K562 (cell line): ENCODE measurements around the gene DSE. TPM values are rescaled to one million over a fixed set of nuclear protein-coding genes. Genes with fewer than 3 reads are reported as not detected.

Experiments
- ATAC-seq: fragments of 200-7000 bp; cut with Tn5 transposase; 3 replicates; pipeline ENCODE4 v1.9.1; 2020; ENCODE audit warnings: moderate library complexity
- BruUV-seq: library from RNA; stranded (reverse); fragments of 400-500 nt; replicated peaks from 2 replicates; lab custom pipeline; 2021; lab: Mats Ljungman, UMichigan
- CTCF ChIA-PET: fragments of 300-600 bp; formaldehyde crosslinking; extraction: SDS; loops from one replicate; lab custom pipeline; 2021; ENCODE audit warnings: low intra/inter-chr PET ratio; lab: Yijun Ruan, JAX
- POLR2A ChIA-PET: fragments of 300-600, 350-650 bp; sonication (Branson Sonifier 250); formaldehyde crosslinking; extraction: SDS; loops from one replicate; lab custom pipeline; 2021; ENCODE audit warnings: antibody characterized with exemption, inconsistent platforms; lab: Yijun Ruan, JAX
- DNase-seq, 4 experiments: peaks; one replicate each; pipeline versions ENCODE4 v3.0.0 to v3.0.0-alpha.2; 2011 to 2018; ENCODE audit warnings: low spot score in 3 of 4, mixed read lengths in 3 of 4; ENCODE audit errors: extremely low read depth in 1 of 4
- FAIRE-seq: peaks from 2 replicates; lab custom pipeline; 2011; peaks lifted over from hg19 to GRCh38; lab: Jason Lieb, UNC
- H2AFZ ChIP-seq: 2 replicates; pipeline ENCODE4 v1.6.0; 2011; ENCODE audit warnings: low read depth, low read length, control low read depth, inconsistent platforms
- H3K27ac ChIP-seq: fragments of 200-600 bp; 3 replicates; pipeline ENCODE4 v1.8.0; 2011; ENCODE audit warnings: low read depth, mild to moderate bottlenecking, control low read depth, inconsistent platforms, low read length, moderate library complexity, mixed read lengths; ENCODE audit errors: extremely low read depth
- H3K27me3 ChIP-seq, 2 experiments: fragments of 300-600 bp in 1 of 2; 2 replicates in 1 of 2; 3 replicates in 1 of 2; pipeline versions ENCODE4 v1.6.0 to v1.8.0; 2011; ENCODE audit warnings: inconsistent platforms in 2 of 2, low read length in 2 of 2, mild to moderate bottlenecking in 1 of 2, mixed read lengths in 1 of 2, moderate library complexity in 1 of 2; ENCODE audit not compliant: control insufficient read depth in 2 of 2, insufficient read depth in 2 of 2
- H3K36me3 ChIP-seq: fragments of 300-600 bp; 3 replicates; pipeline ENCODE4 v1.8.0; 2011; ENCODE audit warnings: mild to moderate bottlenecking, low read length, inconsistent platforms; ENCODE audit not compliant: control insufficient read depth, insufficient read depth
- H3K4me1 ChIP-seq, 2 experiments: fragments of 200-600 bp in 1 of 2; replicated peaks in 1 of 2; 2 replicates in 1 of 2; 3 replicates in 1 of 2; pipeline versions ENCODE4 v1.5.1 to v1.8.0; 2011; ENCODE audit warnings: inconsistent platforms in 2 of 2, low read length in 2 of 2, mild to moderate bottlenecking in 1 of 2, mixed read lengths in 1 of 2, moderate library complexity in 1 of 2; ENCODE audit not compliant: control insufficient read depth in 2 of 2, insufficient read depth in 2 of 2
- H3K4me2 ChIP-seq: 2 replicates; pipeline ENCODE4 v1.6.1; 2011; ENCODE audit warnings: low read length, control low read depth, inconsistent platforms, mixed read lengths; ENCODE audit not compliant: insufficient read depth
- H3K4me3 ChIP-seq: fragments of 200-600 bp; sonication (generic), shearing (Covaris generic); 2 replicates; pipeline ENCODE4 v1.5.1; 2016; ENCODE audit warnings: control low read depth, inconsistent platforms
- H3K79me2 ChIP-seq: fragments of 200-600 bp; 3 replicates; pipeline ENCODE4 v1.8.0; 2011; ENCODE audit warnings: low read length, inconsistent platforms; ENCODE audit not compliant: control insufficient read depth, insufficient read depth
- H3K9ac ChIP-seq, 2 experiments: 2 replicates each; pipeline versions ENCODE4 v1.6.0 to v1.6.1; 2011; ENCODE audit warnings: low read depth in 2 of 2, low read length in 2 of 2, control low read depth in 1 of 2, inconsistent platforms in 1 of 2, mild to moderate bottlenecking in 1 of 2, mixed read lengths in 1 of 2; ENCODE audit not compliant: insufficient read depth in 1 of 2
- H3K9me1 ChIP-seq: one replicate; pipeline ENCODE4 v1.6.0; 2011; ENCODE audit warnings: inconsistent platforms, mild to moderate bottlenecking, low read length, moderate library complexity; ENCODE audit not compliant: control insufficient read depth, insufficient read depth
- H3K9me3 ChIP-seq: replicated peaks from 2 replicates; pipeline ENCODE4 v1.5.1; 2011; ENCODE audit warnings: low read depth, low read length, inconsistent platforms; ENCODE audit not compliant: control insufficient read depth, insufficient read depth
- H4K20me1 ChIP-seq: replicated peaks from 2 replicates; pipeline ENCODE4 v1.6.1; 2011; ENCODE audit warnings: low read length, inconsistent platforms, mixed read lengths; ENCODE audit not compliant: control insufficient read depth, insufficient read depth
- CBX5 ChIP-seq: IDR thresholded peaks from 2 replicates; pipeline ENCODE4 v1.6.1; 2014; ENCODE audit warnings: low read depth, borderline replicate concordance
- CEBPB ChIP-seq: fragments of 450-650 bp; IDR thresholded peaks from 2 replicates; pipeline ENCODE4 v1.6.1; 2016; ENCODE audit warnings: missing genetic modification characterization, missing compliant biosample characterization
- CREBBP ChIP-seq: IDR thresholded peaks from one replicate; pipeline ENCODE4 v1.6.1; 2012; ENCODE audit warnings: low read depth, mild to moderate bottlenecking, control low read depth, inconsistent platforms, low read length
- EHMT2 ChIP-seq: fragments of 450-650 bp; IDR thresholded peaks from 2 replicates; pipeline ENCODE4 v1.6.1; 2018; ENCODE audit warnings: antibody characterized with exemption
- ERF ChIP-seq: fragments of 450-650 bp; formaldehyde crosslinking; IDR thresholded peaks from 2 replicates; pipeline ENCODE4 v1.4.0; 2020; ENCODE audit warnings: mild to moderate bottlenecking, mixed read lengths
- GATA2 ChIP-seq: sonication (generic); formaldehyde crosslinking; IDR thresholded peaks from 2 replicates; pipeline ENCODE4 v1.4.0; 2020; ENCODE audit warnings: mild to moderate bottlenecking, missing genetic modification reagents
- HEY1 ChIP-seq: fragments of 250-450 bp; sonication (Bioruptor Pico); IDR thresholded peaks from 2 replicates; pipeline ENCODE4 v1.5.0; 2020; ENCODE audit warnings: mild to moderate bottlenecking, moderate library complexity, borderline replicate concordance
- HLTF ChIP-seq: fragments of 450-650 bp; IDR thresholded peaks from 2 replicates; pipeline ENCODE4 v1.6.1; 2016
- KLF6 ChIP-seq: fragments of 250-450 bp; sonication (Bioruptor Pico); IDR thresholded peaks from 2 replicates; pipeline ENCODE4 v1.4.0; 2020; ENCODE audit warnings: mild to moderate bottlenecking, moderate library complexity, borderline replicate concordance
- MYBL2 ChIP-seq, 2 experiments: fragments of 450-650 bp in 1 of 2; sonication (generic) in 1 of 2; formaldehyde crosslinking in 1 of 2; IDR thresholded peaks; 2 replicates each; pipeline versions ENCODE4 v1.6.1 to v1.8.1; 2017 to 2022; ENCODE audit warnings: borderline replicate concordance in 1 of 2, inconsistent platforms in 1 of 2, low read depth in 1 of 2, mild to moderate bottlenecking in 1 of 2, missing genetic modification reagents in 1 of 2, moderate library complexity in 1 of 2
- POLR3G ChIP-seq: IDR thresholded peaks from 2 replicates; pipeline ENCODE4 v1.6.1; 2011; ENCODE audit not compliant: insufficient read length, insufficient replicate concordance; ENCODE audit errors: extremely low read depth
- TFAM ChIP-seq: fragments of 250-450 bp; sonication (Bioruptor Pico); conservative IDR thresholded peaks from 2 replicates; pipeline ENCODE4 v1.5.0; 2021; ENCODE audit warnings: mild to moderate bottlenecking, moderate library complexity
- ZBTB5 ChIP-seq: fragments of 450-650 bp; IDR thresholded peaks from 2 replicates; pipeline ENCODE4 v1.6.1; 2017; ENCODE audit warnings: antibody characterized with exemption
- ZNF24 ChIP-seq: fragments of 450-650 bp; IDR thresholded peaks from 2 replicates; pipeline ENCODE4 v1.6.1; 2016
- ZNF324 ChIP-seq: fragments of 250-450 bp; sonication (Bioruptor Pico); IDR thresholded peaks from 2 replicates; pipeline ENCODE4 v1.4.0; 2020; ENCODE audit warnings: mild to moderate bottlenecking
- WGBS: fragments of 100-300 bp; shearing (Covaris generic); methylation state at CpG from one replicate; pipeline ENCODE4 v1.1.6; 2016; ENCODE audit warnings: low coverage, mixed read lengths; ENCODE audit not compliant: insufficient coverage; ENCODE audit errors: missing lambda C conversion rate; 5-methylcytosine and 5-hydroxymethylcytosine counted together
- in situ Hi-C: fragments of 300-500 bp; cut with MboI; formaldehyde crosslinking; loops from 4 replicates; pipeline ENCODE4 v1.15.0; 2018; ENCODE audit warnings: inconsistent platforms, mixed read lengths
- intact Hi-C: fragments of 100-400 bp; cut with micrococcal nuclease; formaldehyde crosslinking; loops from 2 replicates; pipeline ENCODE4 v1.14.2; 2022
- polyA plus RNA-seq, 8 experiments: library from polyadenylated mRNA; depleted of rRNA in 4 of 8; stranded (reverse) in 5 of 8; unstranded in 3 of 8; fragments of >200 nt; fragmentation: Nextera tagmentation in 2 of 8; fragmentation: Illumina TruSeq in 1 of 8; extraction: Ambion mirVana in 2 of 8; extraction: Trizol in 1 of 8; gene quantifications; 2 replicates each; pipeline versions ENCODE4 v1.2.1 to v1.2.3, GENCODE V29; 2011 to 2014; ENCODE audit warnings: inconsistent platforms in 1 of 8, missing spikeins in 1 of 8
- total RNA-seq, 7 experiments: library from RNA; depleted of rRNA in 6 of 7; stranded (reverse); fragments of >200 nt in 6 of 7; fragmentation: Illumina TruSeq in 2 of 7; extraction: Trizol in 2 of 7; gene quantifications; 2 replicates each; pipeline versions ENCODE4 v1.2.1 to v1.2.3, GENCODE V29; 2011 to 2021; ENCODE audit warnings: low replicate concordance in 1 of 7
- TF ChIP-seq, protein P1 (sequence below): fragments of 250-450 bp; sonication (Bioruptor Pico); IDR thresholded peaks from 2 replicates; pipeline ENCODE4 v1.9.0; 2021; ENCODE audit warnings: mild to moderate bottlenecking

The DSE gene
- total and polyA plus RNA-seq, 9 of the 15 experiments (the other 6 are each of a cell fraction or from before 2014, with no cell fraction given): 0.49 to 1.7 (median 0.79) TPM

GRCh38 chr6:116376149-116376548 is 5.4 kb downstream of the DSE start:
- DNase-seq (no peak), FAIRE-seq (no peak), ATAC-seq (no peak)
- no peak overlapping the region for H3K9ac ChIP-seq
- CTCF ChIA-PET: no interaction called here
- H3K9me1 ChIP-seq: no peaks in the 10 kb centered on the region
- WGBS: 5% methylated on average over 4 of the region's 4 CpGs
- peaks cover 7 to 12% of the 10 kb centered on the region in 2 experiments; a peak in 4 of 5 replicates for H3K27me3 ChIP-seq
- in situ Hi-C loops (no loop called here), intact Hi-C loops (no loop called here)
- no peak overlapping the region for H3K27ac ChIP-seq
- no peak overlapping the region for H3K4me3 ChIP-seq
- TF ChIP-seq ZBTB5 (no peak), CREBBP (no peak), ERF (no peak), ZNF24 (no peak), KLF6 (no peak), HEY1 (CRISPR knock-in tag) (no peak), POLR3G (no peak), ZNF324 (CRISPR knock-in tag) (no peak), CBX5 (no peak), GATA2 (no peak), TFAM (CRISPR knock-in tag) (no peak), HLTF (no peak), CEBPB (no peak), EHMT2 (no peak), MYBL2 (IDR thresholded peaks at IDR 0.05; ENCODE audit: low read depth) (no peak), MYBL2 (CRISPR knock-in tag; IDR thresholded peaks at IDR 0.05; ENCODE audit: borderline replicate concordance) (no peak)
- TF ChIP-seq, protein P1, sequence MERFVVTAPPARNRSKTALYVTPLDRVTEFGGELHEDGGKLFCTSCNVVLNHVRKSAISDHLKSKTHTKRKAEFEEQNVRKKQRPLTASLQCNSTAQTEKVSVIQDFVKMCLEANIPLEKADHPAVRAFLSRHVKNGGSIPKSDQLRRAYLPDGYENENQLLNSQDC (CRISPR knock-in tag): no peak
- POLR2A ChIA-PET: no interaction called here
- H3K9me3 ChIP-seq: no peaks in the 10 kb centered on the region
- no peak overlapping the region for H2AFZ ChIP-seq
- H3K79me2 ChIP-seq: no peaks in the 10 kb centered on the region
- H3K4me1 ChIP-seq: peaks cover 0 to 5% of the 10 kb centered on the region in 2 experiments; a peak in 2 of 5 replicates
- no peak overlapping the region for H3K4me2 ChIP-seq
- H4K20me1 ChIP-seq: no peaks in the 10 kb centered on the region
- H3K36me3 ChIP-seq: no peaks in the 10 kb centered on the region
- BruUV-seq: no TSS peak
